NCI-H1417 treated with DMSO at 0.1 percent for 48 hours (cell line): ENCODE results near the gene NFASC.

Experiments
- DNase-seq: peaks from one replicate; lab custom pipeline; 2025; lab: John Stamatoyannopoulos, UW

The NFASC gene

GRCh38 chr1:204983136-204983535 lies 112.5 kb downstream of the NFASC start:
- DNase-seq = no peak

GRCh38 chr1:204983881-204984280 lies 113.2 kb downstream of the NFASC start:
- no peak for DNase-seq

- DNase-seq = no peak
Measured at GRCh38 chr1:204984499-204984898, 113.8 kb downstream of the NFASC start.

GRCh38 chr1:204986181-204986580 lies 115.5 kb downstream of the NFASC start:
- no peak for DNase-seq

- DNase-seq = no peak
Measured at GRCh38 chr1:204987689-204988088, 117.0 kb downstream of the NFASC start.

GRCh38 chr1:204988196-204988595 lies 117.5 kb downstream of the NFASC start:
- DNase-seq = no peak

- DNase-seq = peak; percentile 3
Measured at GRCh38 chr1:204989266-204990058, 118.8 kb downstream of the NFASC start.

- DNase-seq = no peak
Measured at GRCh38 chr1:204990059-204990664, 119.5 kb downstream of the NFASC start.

GRCh38 chr1:204990721-204991341 lies 120.2 kb downstream of the NFASC start:
- DNase-seq = no peak

GRCh38 chr1:204991342-204991844 lies 120.7 kb downstream of the NFASC start:
- DNase-seq = peak; percentile 16

GRCh38 chr1:204992201-204992997 lies 121.7 kb downstream of the NFASC start:
- DNase-seq = no peak

- DNase-seq = no peak
Measured at GRCh38 chr1:204992998-204993314, 122.3 kb downstream of the NFASC start.

GRCh38 chr1:204994086-204994862 lies 123.6 kb downstream of the NFASC start:
- no peak for DNase-seq

GRCh38 chr1:204996981-204997380 lies 126.3 kb downstream of the NFASC start:
- no peak for DNase-seq

- no peak for DNase-seq
Measured at GRCh38 chr1:204997591-204998355, 127.1 kb downstream of the NFASC start.

GRCh38 chr1:205001162-205001561 lies 130.5 kb downstream of the NFASC start:
- no peak for DNase-seq

GRCh38 chr1:205002705-205003104 lies 132.0 kb downstream of the NFASC start:
- DNase-seq = no peak

- DNase-seq = no peak
Measured at GRCh38 chr1:205003358-205004131, 132.9 kb downstream of the NFASC start.

- DNase-seq = no peak
Measured at GRCh38 chr1:205004351-205004750, 133.7 kb downstream of the NFASC start.

- no peak for DNase-seq
Measured at GRCh38 chr1:205008896-205009295, 138.2 kb downstream of the NFASC start.
